ENCODE measurements around the gene SPON1.
"Not testable (repeated sequence)": the region's sequence is repeated elsewhere in the genome, so short reads cannot be mapped to it uniquely, and the experiment has no call there.

The SPON1 gene

DNA sequence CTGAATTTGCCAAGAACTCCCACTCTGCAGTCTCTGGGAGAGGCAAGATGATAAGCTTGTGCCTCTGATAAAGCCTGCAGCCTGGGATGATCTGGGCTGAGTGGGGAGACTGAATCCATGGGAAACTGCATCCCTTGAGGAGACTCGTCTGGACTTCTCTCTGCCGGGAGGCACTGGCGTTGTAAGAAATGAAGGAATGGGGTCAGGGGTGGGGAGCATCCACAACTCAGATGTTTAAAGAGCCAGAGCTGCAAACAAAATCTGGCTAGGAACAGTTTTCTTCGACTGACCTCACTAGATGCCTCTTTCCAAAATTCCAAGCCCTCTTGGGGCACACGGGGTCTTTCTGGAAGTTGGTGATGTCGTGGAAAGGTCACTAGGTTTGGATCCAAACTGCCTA is 64.4 kb downstream of the SPON1 start:
- Histone ChIP-seq H3K9ac (ENCODE audit: low read length in 5 of 5) (peak overlapping the region in 3 of 5 donors; percentile 4 to 57 (median 30)), H3K4me1 (ENCODE audit: control insufficient read depth in 5 of 5, insufficient read depth in 5 of 5, low read length in 5 of 5) (peaks cover 2 to 45% (median 29%) of the 10 kb centered on the region in 5 donors), H3K27ac (ENCODE audit: low read depth, low read length) (peak overlapping the region; percentile 63), H3K4me3 (ENCODE audit: low read depth in 1 of 5, low read length in 5 of 5) (peak overlapping the region in 4 of 5 donors; percentile 41 to 56 (median 52)), H3K36me3 (ENCODE audit: control insufficient read depth in 5 of 5, insufficient read depth in 5 of 5, low read length in 5 of 5) (no peaks in the 10 kb centered on the region), H3K27me3 (ENCODE audit: control insufficient read depth in 5 of 5, insufficient read depth in 4 of 5, low read length in 5 of 5) (no peaks in the 10 kb centered on the region), H3K9me3 (ENCODE audit: control insufficient read depth in 5 of 5, low read length in 5 of 5) (no peaks in the 10 kb centered on the region)

DNA sequence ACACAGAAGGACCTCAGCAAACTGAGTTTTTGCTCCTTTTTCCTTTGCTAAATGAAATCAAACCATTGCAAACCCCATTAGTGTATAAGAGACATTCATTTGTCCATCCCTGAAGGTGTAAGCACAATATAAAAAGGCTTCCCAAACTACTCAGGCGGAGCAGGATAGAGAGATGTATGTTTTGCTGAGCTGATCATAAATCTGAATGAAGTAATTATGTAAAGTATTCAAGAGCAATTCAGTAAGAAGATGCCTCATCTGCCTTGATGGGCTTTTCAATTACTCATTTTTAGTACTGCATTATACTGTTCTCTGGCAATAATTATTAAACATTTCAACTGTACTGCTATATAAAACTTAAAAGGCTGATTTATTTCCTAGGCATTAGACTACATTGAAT is 65.0 kb downstream of the SPON1 start:
- Histone ChIP-seq H3K27me3 (ENCODE audit: control insufficient read depth in 5 of 5, insufficient read depth in 4 of 5, low read length in 5 of 5) (no peaks in the 10 kb centered on the region), H3K27ac (ENCODE audit: low read depth, low read length) (peak overlapping the region; percentile 63), H3K36me3 (ENCODE audit: control insufficient read depth in 5 of 5, insufficient read depth in 5 of 5, low read length in 5 of 5) (no peaks in the 10 kb centered on the region), H3K4me1 (ENCODE audit: control insufficient read depth in 5 of 5, insufficient read depth in 5 of 5, low read length in 5 of 5) (peaks cover 2 to 39% (median 29%) of the 10 kb centered on the region in 5 donors), H3K9ac (ENCODE audit: low read length in 5 of 5) (no peak overlapping the region), H3K9me3 (ENCODE audit: control insufficient read depth in 5 of 5, low read length in 5 of 5) (no peaks in the 10 kb centered on the region), H3K4me3 (ENCODE audit: low read depth in 1 of 5, low read length in 5 of 5) (no peak overlapping the region)

DNA sequence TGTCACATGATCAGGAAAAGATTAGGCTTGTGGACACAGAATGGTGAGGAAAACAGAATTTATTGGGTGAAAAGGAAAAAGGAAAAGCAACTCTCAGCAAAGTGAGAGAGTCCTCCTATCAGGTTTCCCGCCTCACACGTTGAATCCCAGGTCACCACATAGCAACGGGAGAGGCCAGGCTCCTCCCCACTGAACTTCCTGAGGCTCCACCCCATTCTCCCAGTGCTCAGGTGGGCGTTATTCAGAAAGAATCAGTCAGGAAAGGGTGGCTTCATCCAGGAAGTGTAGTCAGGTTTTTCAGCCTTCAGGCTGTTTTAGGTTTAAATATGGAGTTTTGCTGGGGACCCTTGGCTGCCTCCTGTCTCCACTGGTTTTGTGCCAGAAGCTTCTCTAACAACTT is 66.9 kb downstream of the SPON1 start:
- Histone ChIP-seq H3K36me3 (ENCODE audit: control insufficient read depth in 5 of 5, insufficient read depth in 5 of 5, low read length in 5 of 5) (no peaks in the 10 kb centered on the region), H3K9me3 (ENCODE audit: control insufficient read depth in 5 of 5, low read length in 5 of 5) (no peaks in the 10 kb centered on the region), H3K27me3 (ENCODE audit: control insufficient read depth in 5 of 5, insufficient read depth in 4 of 5, low read length in 5 of 5) (no peaks in the 10 kb centered on the region), H3K4me3 (ENCODE audit: low read depth in 1 of 5, low read length in 5 of 5) (no peak overlapping the region), H3K9ac (ENCODE audit: low read length in 5 of 5) (no peak overlapping the region), H3K4me1 (ENCODE audit: control insufficient read depth in 5 of 5, insufficient read depth in 5 of 5, low read length in 5 of 5) (peaks cover 2 to 39% (median 29%) of the 10 kb centered on the region in 5 donors), H3K27ac (ENCODE audit: low read depth, low read length) (peak overlapping the region; percentile 68)

DNA sequence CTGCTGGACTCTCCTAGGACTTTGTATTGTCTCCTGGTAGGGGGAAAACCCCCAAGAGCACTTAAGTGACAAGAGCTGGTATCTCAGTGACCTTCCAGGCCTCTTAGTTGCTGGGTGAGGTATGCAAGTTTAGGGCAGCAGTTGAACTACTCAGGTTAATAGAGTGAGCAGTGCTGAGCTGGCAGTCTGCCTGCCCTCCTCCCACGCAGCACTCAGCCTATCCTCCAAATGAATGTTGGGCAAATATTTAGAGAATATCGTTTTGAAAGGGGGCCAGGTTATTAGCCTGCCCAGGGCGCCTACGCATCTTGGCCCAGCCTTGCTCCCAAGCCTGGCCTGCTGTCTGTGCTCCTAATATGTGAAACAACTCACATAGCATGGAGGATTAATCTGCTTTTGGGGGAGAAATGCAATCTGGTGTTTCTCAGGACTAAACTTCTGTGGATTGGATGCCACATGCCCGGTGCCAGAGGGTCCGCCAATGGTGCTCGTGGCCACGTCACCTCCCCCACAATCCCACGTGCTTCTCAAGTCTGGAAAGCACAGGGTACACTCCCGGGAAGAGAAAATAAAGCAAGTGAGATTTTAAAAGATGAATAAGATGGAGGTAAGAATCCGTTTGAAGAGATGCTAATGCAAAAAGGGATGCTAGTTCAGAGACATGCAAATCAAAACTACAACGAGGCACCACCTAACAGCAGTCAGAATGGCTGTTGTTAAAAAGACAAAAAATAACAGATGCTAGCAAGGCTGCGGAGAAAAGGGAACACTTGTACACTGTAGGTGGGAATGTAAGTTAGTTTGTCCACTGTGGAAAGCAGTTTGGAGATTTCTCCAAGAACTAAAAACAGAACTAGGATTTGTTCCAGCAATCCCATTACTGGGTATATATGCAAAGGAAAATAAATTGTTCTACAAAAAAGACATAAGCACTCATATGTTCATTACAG is 67.7 kb downstream of the SPON1 start:
- Histone ChIP-seq H3K36me3 (ENCODE audit: control insufficient read depth in 5 of 5, insufficient read depth in 5 of 5, low read length in 5 of 5) (no peaks in the 10 kb centered on the region), H3K9ac (ENCODE audit: low read length in 5 of 5) (no peak overlapping the region), H3K27me3 (ENCODE audit: control insufficient read depth in 5 of 5, insufficient read depth in 4 of 5, low read length in 5 of 5) (no peaks in the 10 kb centered on the region), H3K27ac (ENCODE audit: low read depth, low read length) (peak overlapping the region; percentile 68), H3K4me3 (ENCODE audit: low read depth in 1 of 5, low read length in 5 of 5) (no peak overlapping the region), H3K4me1 (ENCODE audit: control insufficient read depth in 5 of 5, insufficient read depth in 5 of 5, low read length in 5 of 5) (peaks cover 2 to 39% (median 29%) of the 10 kb centered on the region in 5 donors), H3K9me3 (ENCODE audit: control insufficient read depth in 5 of 5, low read length in 5 of 5) (no peaks in the 10 kb centered on the region)

DNA sequence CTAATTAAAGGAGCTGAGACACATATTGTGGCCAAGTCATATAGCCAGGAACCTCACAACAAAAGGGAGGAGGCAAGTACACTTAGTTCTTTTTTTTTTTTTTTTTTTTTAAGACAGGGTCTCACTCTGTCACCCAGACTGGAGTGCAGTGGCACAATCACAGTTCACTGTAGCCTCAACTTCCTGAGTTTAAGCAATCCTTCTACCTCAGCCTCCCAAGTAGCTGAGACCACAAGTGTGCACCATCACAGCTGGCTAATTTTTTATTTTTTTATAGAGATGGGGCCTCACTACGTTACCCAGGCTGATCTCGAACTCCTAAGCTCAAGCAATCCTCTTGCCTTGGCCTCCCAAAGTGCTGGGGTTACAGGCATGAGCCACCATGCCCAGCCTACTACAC is 73.0 kb downstream of the SPON1 start:
- H3K9ac ChIP-seq (ENCODE audit: low read length in 5 of 5); H3K4me3 ChIP-seq (ENCODE audit: low read depth in 1 of 5, low read length in 5 of 5); H3K27me3 ChIP-seq (ENCODE audit: control insufficient read depth in 5 of 5, insufficient read depth in 4 of 5, low read length in 5 of 5); H3K4me1 ChIP-seq (ENCODE audit: control insufficient read depth in 5 of 5, insufficient read depth in 5 of 5, low read length in 5 of 5); H3K36me3 ChIP-seq (ENCODE audit: control insufficient read depth in 5 of 5, insufficient read depth in 5 of 5, low read length in 5 of 5); H3K27ac ChIP-seq (ENCODE audit: low read depth, low read length); H3K9me3 ChIP-seq (ENCODE audit: control insufficient read depth in 5 of 5, low read length in 5 of 5): not testable (repeated sequence)

DNA sequence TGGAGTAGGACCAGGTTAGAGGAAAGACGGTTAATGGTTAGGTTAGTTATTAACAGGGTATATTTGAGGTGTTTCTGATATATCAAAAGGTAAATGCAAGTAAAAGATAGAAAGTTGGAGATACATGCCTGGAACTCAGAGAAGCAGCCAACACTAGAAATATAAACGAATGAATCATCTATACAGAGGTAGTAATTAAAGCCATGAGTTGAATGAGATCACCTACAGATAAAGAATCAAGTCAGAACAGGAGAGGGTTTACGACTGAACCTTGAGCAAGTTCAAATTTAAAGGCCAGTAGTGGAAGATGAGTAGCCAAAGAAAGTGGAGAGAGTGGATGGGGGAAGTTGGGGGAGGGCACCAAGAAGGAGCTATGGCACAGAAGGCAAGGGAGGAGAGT is 73.9 kb downstream of the SPON1 start:
- no peaks in the 10 kb centered on the region for H3K9me3 ChIP-seq (ENCODE audit: control insufficient read depth in 5 of 5, low read length in 5 of 5)
- no peak overlapping the region for H3K27ac ChIP-seq (ENCODE audit: low read depth, low read length)
- no peak overlapping the region for H3K4me3 ChIP-seq (ENCODE audit: low read depth in 1 of 5, low read length in 5 of 5)
- no peaks in the 10 kb centered on the region for H3K27me3 ChIP-seq (ENCODE audit: control insufficient read depth in 5 of 5, insufficient read depth in 4 of 5, low read length in 5 of 5)
- no peaks in the 10 kb centered on the region for H3K36me3 ChIP-seq (ENCODE audit: control insufficient read depth in 5 of 5, insufficient read depth in 5 of 5, low read length in 5 of 5)
- H3K9ac ChIP-seq (ENCODE audit: low read length in 5 of 5): no peak overlapping the region
- peaks cover 0 to 6% (median 0%) of the 10 kb centered on the region in 5 donors for H3K4me1 ChIP-seq (ENCODE audit: control insufficient read depth in 5 of 5, insufficient read depth in 5 of 5, low read length in 5 of 5)

DNA sequence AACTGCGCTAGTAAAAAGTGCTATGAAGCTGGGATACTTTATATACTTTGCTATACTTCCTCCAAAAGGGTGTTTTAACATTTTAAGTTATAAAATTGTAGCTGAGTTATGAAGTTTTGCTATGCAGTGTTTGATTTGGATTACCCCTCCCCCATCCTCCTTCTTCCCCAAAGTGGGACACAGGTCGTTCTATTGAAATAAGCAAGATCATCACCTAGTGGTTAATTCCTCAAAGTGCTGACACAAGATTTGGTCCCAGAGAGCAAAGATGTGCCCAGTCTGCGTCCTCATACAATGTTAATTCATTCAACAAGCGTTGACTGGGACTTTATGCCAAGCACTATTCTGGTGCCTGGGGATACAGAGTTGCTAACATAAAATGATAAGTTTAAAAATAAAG is 78.5 kb downstream of the SPON1 start:
- H3K4me1 ChIP-seq (ENCODE audit: control insufficient read depth in 5 of 5, insufficient read depth in 5 of 5, low read length in 5 of 5): peaks cover 0 to 6% (median 0%) of the 10 kb centered on the region in 5 donors
- no peaks in the 10 kb centered on the region for H3K9me3 ChIP-seq (ENCODE audit: control insufficient read depth in 5 of 5, low read length in 5 of 5)
- no peak overlapping the region for H3K27ac ChIP-seq (ENCODE audit: low read depth, low read length)
- H3K36me3 ChIP-seq (ENCODE audit: control insufficient read depth in 5 of 5, insufficient read depth in 5 of 5, low read length in 5 of 5): no peaks in the 10 kb centered on the region
- H3K9ac ChIP-seq (ENCODE audit: low read length in 5 of 5): no peak overlapping the region
- no peaks in the 10 kb centered on the region for H3K27me3 ChIP-seq (ENCODE audit: control insufficient read depth in 5 of 5, insufficient read depth in 4 of 5, low read length in 5 of 5)
- no peak overlapping the region for H3K4me3 ChIP-seq (ENCODE audit: low read depth in 1 of 5, low read length in 5 of 5)

DNA sequence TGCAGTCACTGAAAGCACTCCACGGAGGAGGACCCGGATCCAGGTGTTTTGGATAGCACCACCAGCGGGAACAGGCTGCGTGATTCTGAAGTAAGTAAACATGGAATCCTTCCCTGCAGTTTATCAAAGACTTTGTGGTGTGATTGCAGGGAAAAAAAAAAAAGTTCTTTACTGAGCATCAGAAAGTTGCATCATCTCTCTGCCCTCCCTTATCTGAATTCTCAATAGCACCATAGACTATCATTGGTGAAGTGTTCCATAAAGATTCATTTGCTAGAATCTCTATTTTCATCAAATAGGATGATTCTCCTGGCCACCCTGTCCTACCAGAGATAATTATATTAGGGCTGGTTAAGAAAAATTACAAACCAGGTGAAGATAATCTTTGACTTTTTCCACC is 79.0 kb downstream of the SPON1 start:
- no peaks in the 10 kb centered on the region for H3K9me3 ChIP-seq (ENCODE audit: control insufficient read depth in 5 of 5, low read length in 5 of 5)
- H3K27ac ChIP-seq (ENCODE audit: low read depth, low read length): no peak overlapping the region
- H3K4me1 ChIP-seq (ENCODE audit: control insufficient read depth in 5 of 5, insufficient read depth in 5 of 5, low read length in 5 of 5): peaks cover 0 to 6% (median 0%) of the 10 kb centered on the region in 5 donors
- no peak overlapping the region for H3K9ac ChIP-seq (ENCODE audit: low read length in 5 of 5)
- H3K36me3 ChIP-seq (ENCODE audit: control insufficient read depth in 5 of 5, insufficient read depth in 5 of 5, low read length in 5 of 5): no peaks in the 10 kb centered on the region
- no peak overlapping the region for H3K4me3 ChIP-seq (ENCODE audit: low read depth in 1 of 5, low read length in 5 of 5)
- H3K27me3 ChIP-seq (ENCODE audit: control insufficient read depth in 5 of 5, insufficient read depth in 4 of 5, low read length in 5 of 5): no peaks in the 10 kb centered on the region

DNA sequence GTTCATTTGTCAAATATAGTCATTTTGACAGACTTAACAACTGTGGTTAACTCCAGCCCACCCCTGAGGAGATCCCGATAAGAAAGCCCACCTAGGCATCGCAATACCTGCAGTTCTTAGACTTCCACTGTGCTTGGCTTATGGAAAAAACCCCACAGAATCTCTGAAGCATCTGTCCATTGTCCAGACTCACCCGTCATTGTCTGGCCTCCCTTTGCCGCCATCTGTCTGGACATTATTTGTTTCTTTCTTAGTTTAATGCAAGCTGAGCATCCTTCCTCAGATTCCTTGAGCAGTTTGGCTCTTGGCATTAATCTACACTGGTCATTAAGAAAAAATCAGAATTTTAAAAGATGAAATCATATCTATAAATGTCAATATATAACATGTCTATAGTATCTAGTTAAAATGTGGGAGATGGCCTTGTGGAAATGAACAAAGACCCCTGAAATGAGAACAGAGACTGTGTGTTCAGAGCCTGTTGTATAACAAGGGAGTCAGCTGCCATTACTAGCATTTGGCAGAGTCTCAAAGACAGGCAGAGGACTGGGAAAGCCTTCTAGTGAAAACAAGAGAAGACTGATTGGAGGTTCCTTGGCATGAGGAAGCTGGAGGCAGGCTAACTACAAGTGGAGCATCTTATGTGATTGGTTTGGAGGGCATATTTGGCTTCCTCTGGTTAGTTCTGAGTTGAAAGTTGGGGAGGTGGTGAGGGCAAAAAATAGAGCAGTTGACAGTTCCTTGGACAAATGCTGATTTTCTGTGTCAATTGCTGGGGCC is 80.4 kb downstream of the SPON1 start:
- Histone ChIP-seq H3K4me3 (ENCODE audit: low read depth in 1 of 5, low read length in 5 of 5) (no peak overlapping the region), H3K27ac (ENCODE audit: low read depth, low read length) (no peak overlapping the region), H3K9me3 (ENCODE audit: control insufficient read depth in 5 of 5, low read length in 5 of 5) (no peaks in the 10 kb centered on the region), H3K27me3 (ENCODE audit: control insufficient read depth in 5 of 5, insufficient read depth in 4 of 5, low read length in 5 of 5) (no peaks in the 10 kb centered on the region), H3K36me3 (ENCODE audit: control insufficient read depth in 5 of 5, insufficient read depth in 5 of 5, low read length in 5 of 5) (no peaks in the 10 kb centered on the region), H3K9ac (ENCODE audit: low read length in 5 of 5) (no peak overlapping the region), H3K4me1 (ENCODE audit: control insufficient read depth in 5 of 5, insufficient read depth in 5 of 5, low read length in 5 of 5) (peaks cover 0 to 6% (median 0%) of the 10 kb centered on the region in 5 donors)

DNA sequence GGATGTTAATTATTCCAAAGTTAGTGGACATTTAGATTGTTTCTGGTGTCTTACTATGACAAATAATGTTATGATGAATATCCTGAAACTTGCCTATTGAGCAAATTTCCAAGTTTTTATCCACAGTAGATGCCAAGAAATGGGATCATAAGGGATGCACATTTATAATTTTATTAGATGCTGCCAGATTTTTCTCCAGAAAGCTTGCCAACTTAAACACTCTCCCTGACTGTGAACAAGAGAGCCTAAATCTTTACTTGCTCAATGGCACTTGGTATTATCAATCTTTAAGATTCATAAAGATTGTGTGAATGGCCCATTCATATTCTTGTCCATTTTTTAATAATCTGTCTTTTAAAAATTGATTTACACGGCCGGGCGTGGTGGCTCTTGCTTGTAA is 82.4 kb downstream of the SPON1 start:
- Histone ChIP-seq H3K4me1 (ENCODE audit: control insufficient read depth in 5 of 5, insufficient read depth in 5 of 5, low read length in 5 of 5) (peaks cover 0 to 6% (median 0%) of the 10 kb centered on the region in 5 donors), H3K27me3 (ENCODE audit: control insufficient read depth in 5 of 5, insufficient read depth in 4 of 5, low read length in 5 of 5) (no peaks in the 10 kb centered on the region), H3K27ac (ENCODE audit: low read depth, low read length) (no peak overlapping the region), H3K4me3 (ENCODE audit: low read depth in 1 of 5, low read length in 5 of 5) (no peak overlapping the region), H3K9me3 (ENCODE audit: control insufficient read depth in 5 of 5, low read length in 5 of 5) (no peaks in the 10 kb centered on the region), H3K36me3 (ENCODE audit: control insufficient read depth in 5 of 5, insufficient read depth in 5 of 5, low read length in 5 of 5) (no peaks in the 10 kb centered on the region), H3K9ac (ENCODE audit: low read length in 5 of 5) (no peak overlapping the region)

Data from subcutaneous abdominal adipose tissue (tissue), 5 donors.